Effector memory CD4-positive, alpha-beta T cell (primary cell): ENCODE data around the gene PTCRA.
"Not testable (repeated sequence)": the region's sequence is repeated elsewhere in the genome, so short reads cannot be mapped to it uniquely, and the experiment has no call there.

Experiments used
- DNase-seq, 3 donors: peaks; one replicate each; pipeline ENCODE4 v3.0.0-alpha.2; 2020
- H3K27ac ChIP-seq: 2 replicates; pipeline ENCODE4 v1.7.0; 2013; ENCODE audit warnings: mild to moderate bottlenecking, low read length, moderate library complexity; ENCODE audit not compliant: insufficient read depth, poor library complexity, severe bottlenecking
- H3K27me3 ChIP-seq: replicated peaks from 2 replicates; pipeline ENCODE4 v1.7.0; 2013; ENCODE audit warnings: mild to moderate bottlenecking, low read length; ENCODE audit not compliant: insufficient read depth, control insufficient read depth, poor library complexity, severe bottlenecking
- H3K36me3 ChIP-seq: 2 replicates; pipeline ENCODE4 v1.7.0; 2013; ENCODE audit warnings: mild to moderate bottlenecking, low read length, moderate library complexity; ENCODE audit not compliant: control insufficient read depth, insufficient read depth
- H3K4me1 ChIP-seq: 2 replicates; pipeline ENCODE4 v1.7.0; 2013; ENCODE audit warnings: low read length, mild to moderate bottlenecking; ENCODE audit not compliant: control insufficient read depth, insufficient read depth, poor library complexity, severe bottlenecking
- H3K4me3 ChIP-seq: 2 replicates; pipeline ENCODE4 v1.7.0; 2013; ENCODE audit warnings: low read length, low read depth, mild to moderate bottlenecking; ENCODE audit not compliant: insufficient read depth, poor library complexity, severe bottlenecking
- H3K9me3 ChIP-seq: 2 replicates; pipeline ENCODE4 v1.7.0; 2013; ENCODE audit warnings: mild to moderate bottlenecking, low read length, moderate library complexity; ENCODE audit not compliant: control insufficient read depth

Gene PTCRA

GRCh38 chr6:42939810-42940167 lies 23.9 kb downstream of the PTCRA start:
- Histone ChIP-seq H3K4me3 (no peak overlapping the region), H3K27me3 (no peaks in the 10 kb centered on the region), H3K27ac (no peak overlapping the region), H3K36me3 (peaks cover 56% of the 10 kb centered on the region), H3K9me3 (no peaks in the 10 kb centered on the region), H3K4me1 (no peaks in the 10 kb centered on the region)
- no peak for DNase-seq

- no peaks in the 10 kb centered on the region for H3K27me3 ChIP-seq
- no peak for DNase-seq
- H3K4me3 ChIP-seq, result no peak overlapping the region
- H3K4me1 ChIP-seq, result no peaks in the 10 kb centered on the region
- H3K27ac ChIP-seq, result no peak overlapping the region
- peaks cover 49% of the 10 kb centered on the region for H3K36me3 ChIP-seq
- no peaks in the 10 kb centered on the region for H3K9me3 ChIP-seq
Observed at GRCh38 chr6:42940493-42941045, 24.7 kb downstream of the PTCRA start.

DNA sequence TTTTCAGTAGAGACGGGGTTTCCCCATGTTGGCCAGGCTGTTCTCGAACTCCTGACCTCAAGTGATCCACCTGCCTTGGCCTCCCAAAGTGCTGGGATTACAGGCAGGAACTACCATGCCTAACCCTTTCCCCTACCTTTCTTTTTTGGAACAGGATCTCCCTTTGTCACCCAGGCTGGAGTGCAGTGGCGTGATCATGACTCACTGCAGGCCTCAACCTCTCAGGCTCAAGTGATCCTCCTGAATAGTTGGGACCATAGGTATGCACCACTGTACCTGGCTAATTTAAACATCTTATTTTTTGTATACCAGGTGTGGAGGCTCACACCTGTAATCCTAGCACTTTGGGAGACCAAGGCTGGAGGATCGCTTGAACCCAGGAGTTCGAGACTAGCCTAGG lies 25.5 kb downstream of the PTCRA start:
- not testable (repeated sequence) for H3K27ac ChIP-seq, DNase-seq, H3K9me3 ChIP-seq, H3K27me3 ChIP-seq, H3K4me1 ChIP-seq, H3K4me3 ChIP-seq
- H3K36me3 ChIP-seq, result peaks cover 46% of the 10 kb centered on the region

DNA sequence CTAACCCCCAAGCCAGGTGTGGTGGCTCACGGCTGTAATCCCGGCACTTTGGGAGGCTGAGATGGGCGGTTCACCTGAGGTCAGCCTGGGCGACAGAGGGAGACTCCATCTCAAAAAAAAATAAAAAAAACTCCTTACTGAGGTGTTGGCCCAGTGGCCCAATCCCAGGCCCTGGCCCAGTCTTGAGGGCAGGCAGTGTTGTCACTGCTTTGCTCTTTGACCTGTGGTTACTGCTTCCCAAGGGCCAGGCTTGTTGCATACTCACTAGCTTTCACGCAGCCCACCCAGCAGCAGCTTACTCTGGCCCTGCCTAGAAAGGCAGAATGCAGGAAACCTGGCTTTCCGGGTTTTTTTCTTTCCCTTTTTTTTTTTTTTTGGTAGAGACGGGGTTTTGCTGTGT lies 26.6 kb downstream of the PTCRA start:
- Histone ChIP-seq H3K36me3 (peaks cover 37% of the 10 kb centered on the region), H3K27ac (no peak overlapping the region)

DNA sequence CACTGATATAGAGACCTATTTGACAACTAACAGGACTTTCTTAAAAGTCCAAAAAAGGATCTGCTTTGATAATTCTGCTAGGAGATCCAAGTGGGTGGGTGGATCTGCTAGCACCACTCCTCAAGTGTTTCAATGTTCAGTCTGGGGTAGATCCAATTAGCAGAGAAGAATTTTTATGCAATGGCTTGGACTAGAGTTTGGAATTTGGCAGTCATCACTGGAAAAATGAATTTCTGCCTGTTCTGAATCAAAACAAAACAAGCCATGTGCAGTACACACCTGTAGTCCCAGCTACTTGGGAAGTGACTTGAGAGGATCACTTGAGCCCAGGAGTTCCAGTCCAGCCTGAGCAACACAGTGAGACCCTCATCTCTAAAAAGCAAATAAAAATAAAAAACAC lies 32.1 kb downstream of the PTCRA start:
- H3K27me3 ChIP-seq, result no peaks in the 10 kb centered on the region
- H3K9me3 ChIP-seq, result no peaks in the 10 kb centered on the region
- peaks cover 7% of the 10 kb centered on the region for H3K36me3 ChIP-seq
- H3K27ac ChIP-seq, result no peak overlapping the region
- no peak for DNase-seq
- no peak overlapping the region for H3K4me3 ChIP-seq
- no peaks in the 10 kb centered on the region for H3K4me1 ChIP-seq

More for the DNA sequence above, 26.6 kb downstream of the PTCRA start:
- no peaks in the 10 kb centered on the region for H3K4me1 ChIP-seq
- H3K27me3 ChIP-seq, result no peaks in the 10 kb centered on the region
- no peaks in the 10 kb centered on the region for H3K9me3 ChIP-seq
- H3K4me3 ChIP-seq, result no peak overlapping the region
- DNase-seq, result no peak

DNA sequence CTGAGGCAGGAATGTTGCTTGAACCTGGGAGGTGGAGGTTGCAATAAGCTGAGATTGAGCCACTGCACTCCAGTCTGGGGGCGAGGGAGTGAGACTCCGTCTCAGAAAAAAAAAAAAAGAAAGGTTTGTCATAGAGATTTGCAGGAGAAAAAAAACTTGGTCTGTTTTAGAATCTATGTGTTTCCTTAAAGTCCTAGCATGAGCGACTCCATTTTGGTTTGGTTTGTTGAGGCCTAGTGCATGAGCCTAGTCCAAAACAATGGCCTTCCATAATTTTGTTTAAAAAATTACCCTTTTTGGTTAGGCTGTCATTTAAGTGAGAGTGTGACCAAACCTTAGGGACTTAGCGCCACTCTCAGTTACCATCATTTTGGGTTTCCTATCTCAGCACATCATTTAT lies 36.5 kb downstream of the PTCRA start:
- DNase-seq, result no peak
- H3K4me1 ChIP-seq, result no peaks in the 10 kb centered on the region
- H3K9me3 ChIP-seq, result no peaks in the 10 kb centered on the region
- H3K27ac ChIP-seq, result no peak overlapping the region
- H3K36me3 ChIP-seq, result no peaks in the 10 kb centered on the region
- no peak overlapping the region for H3K4me3 ChIP-seq
- H3K27me3 ChIP-seq, result no peaks in the 10 kb centered on the region

DNA sequence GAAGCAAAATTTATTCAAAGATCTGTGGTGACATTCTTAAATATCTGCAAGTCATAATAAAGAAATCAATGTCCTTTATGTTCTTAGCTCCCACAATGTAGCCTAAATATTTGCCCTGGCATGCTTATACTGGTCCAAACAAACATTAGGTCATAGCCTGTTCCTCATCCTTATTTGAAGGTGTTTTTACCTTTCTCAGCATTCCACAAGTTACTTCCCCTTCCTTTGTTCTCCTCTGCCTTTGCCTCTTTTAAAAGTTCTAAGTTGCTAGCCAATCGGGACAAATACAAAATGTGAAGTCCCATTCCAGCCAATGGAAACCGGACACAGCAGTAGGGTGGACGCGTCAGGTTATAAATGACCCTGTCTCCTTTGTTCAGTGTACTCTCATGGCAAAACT lies 38.6 kb downstream of the PTCRA start:
- H3K4me3 ChIP-seq, DNase-seq, H3K4me1 ChIP-seq, H3K9me3 ChIP-seq, H3K27ac ChIP-seq, H3K36me3 ChIP-seq, H3K27me3 ChIP-seq: not testable (repeated sequence)

DNA sequence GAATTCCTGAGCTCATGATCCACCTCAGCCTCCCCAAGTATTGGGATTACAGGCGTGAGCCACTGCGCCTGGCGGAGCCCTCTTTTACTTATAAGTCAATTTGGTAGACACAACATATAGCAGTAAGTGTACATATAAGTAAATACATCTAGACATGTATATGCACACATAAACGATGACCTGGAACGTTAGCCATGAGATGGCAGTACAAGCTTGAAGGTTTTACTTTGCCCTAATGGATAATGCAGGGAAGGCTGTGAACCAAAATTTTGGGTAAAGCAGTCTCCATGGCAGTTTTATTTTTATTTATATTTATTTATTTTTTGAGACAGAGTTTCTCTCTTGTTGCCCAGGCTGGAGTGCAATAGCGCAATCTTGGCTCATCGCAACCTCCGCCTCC lies 42.3 kb downstream of the PTCRA start:
- Histone ChIP-seq H3K27ac (no peak overlapping the region), H3K4me3 (no peak overlapping the region), H3K4me1 (peaks cover 11% of the 10 kb centered on the region), H3K36me3 (no peaks in the 10 kb centered on the region), H3K27me3 (no peaks in the 10 kb centered on the region), H3K9me3 (no peaks in the 10 kb centered on the region)
- no peak for DNase-seq

DNA sequence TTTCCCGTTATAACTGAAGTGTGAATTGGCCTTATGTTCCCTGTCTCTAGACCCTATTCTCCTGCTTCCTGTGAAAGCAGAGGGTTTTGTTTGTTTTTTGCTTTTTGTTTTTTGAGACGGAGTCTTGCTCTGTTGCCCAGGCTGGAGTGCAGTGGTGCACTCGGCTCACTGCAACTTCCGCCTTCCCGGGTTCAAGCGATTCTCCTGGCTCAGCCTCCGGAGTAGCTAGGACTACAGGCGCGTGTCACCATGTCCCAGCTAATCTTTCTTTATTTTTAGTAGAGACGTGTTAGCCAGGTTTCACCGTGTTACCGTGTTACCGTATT lies 44.0 kb downstream of the PTCRA start:
- H3K36me3 ChIP-seq, result peaks cover 6% of the 10 kb centered on the region
- peaks cover 11% of the 10 kb centered on the region for H3K4me1 ChIP-seq
- no peaks in the 10 kb centered on the region for H3K9me3 ChIP-seq
- H3K4me3 ChIP-seq, result peak overlapping the region; percentile 58
- DNase-seq, result no peak
- no peak overlapping the region for H3K27ac ChIP-seq
- no peaks in the 10 kb centered on the region for H3K27me3 ChIP-seq

GRCh38 chr6:42960243-42961019 lies 44.6 kb downstream of the PTCRA start, which contains the start of gene GNMT:
Gene GNMT (plus strand): TSS chr6:42960754. CDS start chr6:42960768, 14 bp downstream.
- Histone ChIP-seq H3K9me3 (no peaks in the 10 kb centered on the region), H3K4me1 (peaks cover 11% of the 10 kb centered on the region), H3K4me3 (peak within 1 kb of the TSS; percentile 58), H3K36me3 (peaks cover 10% of the 10 kb centered on the region), H3K27ac (peak within 1 kb of the TSS; percentile 32), H3K27me3 (no peaks in the 10 kb centered on the region)
- DNase-seq, result peak in 1 of 3 donors; percentile 22
